ENCODE results near the gene ETNPPL.
A peak's percentile ranks its signal among the peaks of the same experiment; 100 is the strongest.
"Not testable (repeated sequence)": the region's sequence is repeated elsewhere in the genome, so short reads cannot be mapped to it uniquely, and the experiment has no call there.

ETNPPL gene

GRCh38 chr4:108754327-108754726 is 8.5 kb downstream of the ETNPPL start:
- no peak for DNase-seq (ENCODE audit: low read depth)

GRCh38 chr4:108751321-108751720 is 11.5 kb downstream of the ETNPPL start:
- no peak for DNase-seq (ENCODE audit: low read depth)

GRCh38 chr4:108749119-108749518 is 13.7 kb downstream of the ETNPPL start:
- no peak for DNase-seq (ENCODE audit: low read depth)

- no peak for DNase-seq (ENCODE audit: low read depth)
Observed at GRCh38 chr4:108746511-108746910, 16.3 kb downstream of the ETNPPL start.

- peak; percentile 2 for DNase-seq (ENCODE audit: low read depth)
Observed at GRCh38 chr4:108744307-108744706, 18.5 kb downstream of the ETNPPL start.

DNA sequence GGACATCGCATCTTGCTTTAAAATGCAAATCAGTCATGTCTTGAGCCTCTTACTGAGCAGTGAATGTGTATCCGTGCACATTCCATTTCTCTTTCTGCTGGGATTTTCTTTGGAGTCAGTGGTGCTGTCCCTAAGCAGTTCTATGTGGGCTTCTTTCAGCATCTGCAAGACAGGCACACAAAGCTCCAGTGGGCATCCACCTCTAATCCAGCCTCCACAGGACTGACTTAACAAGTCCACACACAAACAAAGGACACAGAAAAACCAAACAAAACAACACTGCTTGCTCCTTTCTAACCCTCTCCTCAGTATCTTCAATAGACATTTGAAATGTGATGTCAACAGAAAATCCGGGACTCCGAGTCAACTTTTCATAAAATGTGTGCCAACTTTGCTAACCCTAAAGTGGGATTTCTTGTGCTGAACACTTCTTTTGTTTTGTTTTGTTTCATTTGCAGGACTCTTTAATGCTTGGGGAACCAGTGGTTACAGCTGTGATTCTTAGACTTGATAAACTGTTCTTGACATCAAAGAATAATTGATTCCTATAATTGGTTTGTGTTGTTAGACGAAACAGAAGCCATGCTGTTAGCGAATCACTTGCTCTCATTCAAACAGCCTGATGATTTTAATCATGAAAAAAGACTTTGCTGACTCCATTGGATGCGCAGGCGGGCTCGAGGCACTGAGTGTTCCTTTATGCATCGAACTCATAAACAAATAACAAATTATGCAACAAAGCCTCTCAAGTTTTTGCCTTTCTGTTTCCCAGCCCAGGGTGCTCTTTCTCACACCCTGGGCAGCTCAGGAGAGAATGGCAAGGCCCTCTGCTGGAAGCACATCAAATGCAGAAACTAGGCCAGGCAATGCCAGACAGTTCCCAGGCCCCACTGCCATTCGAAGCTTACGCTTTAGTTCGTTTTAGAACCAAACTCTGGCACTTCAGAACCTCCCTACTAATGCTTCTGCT is 20.1 kb downstream of the ETNPPL start:
- no peak for DNase-seq (ENCODE audit: low read depth)

DNA sequence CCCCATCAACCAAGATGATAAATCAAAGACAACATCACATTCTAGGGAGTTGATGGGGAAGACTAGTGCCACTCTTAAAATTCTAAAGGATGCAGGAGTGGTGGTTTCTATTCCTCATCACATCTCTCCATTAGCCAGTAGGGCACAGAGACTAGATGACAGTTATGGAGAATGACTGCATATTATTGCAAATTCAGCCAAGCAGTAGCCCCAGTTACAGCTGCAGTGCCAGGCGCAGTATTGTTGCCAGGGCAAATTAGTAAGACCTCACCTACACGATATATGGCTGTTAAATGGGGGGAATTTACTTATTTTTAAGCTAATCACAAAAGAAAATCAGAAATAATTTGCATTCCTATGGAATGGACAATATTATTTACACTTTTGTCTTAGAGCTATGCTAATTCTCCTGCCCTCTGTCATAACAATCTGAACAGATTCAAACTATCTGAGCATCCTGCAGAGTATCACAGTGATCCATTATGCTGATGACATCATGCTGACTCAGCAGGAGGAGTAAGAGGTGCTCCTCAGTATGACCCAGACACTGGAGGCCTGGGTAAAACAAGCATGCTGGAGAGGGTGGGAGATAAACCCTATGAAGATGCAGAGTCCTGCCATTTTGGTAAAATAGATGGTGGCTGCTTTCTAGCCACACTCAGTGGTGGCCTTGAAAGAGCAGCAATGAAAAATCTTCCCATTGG is 24.7 kb downstream of the ETNPPL start:
- DNase-seq (ENCODE audit: low read depth), result peak; percentile 3

DNA sequence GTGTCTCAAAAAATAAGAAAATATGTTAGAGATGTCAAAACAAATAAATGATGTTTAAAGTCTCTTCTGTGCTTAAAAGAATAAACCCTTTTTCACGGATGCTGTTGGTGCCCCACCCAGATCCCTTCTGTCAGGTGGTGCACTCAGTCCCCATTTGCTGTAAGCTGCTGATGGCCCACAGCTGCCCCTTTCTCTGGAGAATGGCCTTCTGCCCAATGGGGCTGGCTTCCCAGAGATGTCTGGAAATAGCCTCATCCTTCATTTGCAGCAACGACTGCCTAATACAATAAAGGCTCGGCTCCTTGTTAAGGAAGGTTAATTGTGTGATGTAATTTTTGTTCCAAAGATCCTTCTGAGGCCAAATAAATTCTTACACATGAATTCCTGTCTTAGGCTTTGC is 31.8 kb downstream of the ETNPPL start:
- DNase-seq (ENCODE audit: low read depth), result no peak

GRCh38 chr4:108730579-108730978 is 32.3 kb downstream of the ETNPPL start:
- DNase-seq (ENCODE audit: low read depth), result peak; percentile 1

DNA sequence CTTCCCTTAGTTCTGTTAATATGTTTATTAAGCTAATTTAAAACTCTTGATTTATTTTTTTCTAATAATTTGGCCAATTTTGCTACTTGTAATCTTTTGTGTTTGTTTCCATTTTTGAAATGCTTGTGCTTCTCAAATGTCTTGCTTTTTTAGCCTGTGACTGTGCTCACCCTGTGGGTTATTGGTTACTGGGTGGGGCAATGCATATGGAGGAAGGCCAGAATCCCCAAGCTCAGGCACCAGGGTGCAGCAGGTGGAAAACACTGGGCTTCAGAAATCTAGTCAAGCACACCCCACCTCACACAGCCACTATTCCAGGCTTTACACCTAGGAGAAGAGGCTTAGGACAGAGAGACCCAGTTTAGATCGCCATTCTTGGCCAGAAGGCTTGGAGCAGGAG is 33.1 kb downstream of the ETNPPL start:
- no peak for DNase-seq (ENCODE audit: low read depth)

DNA sequence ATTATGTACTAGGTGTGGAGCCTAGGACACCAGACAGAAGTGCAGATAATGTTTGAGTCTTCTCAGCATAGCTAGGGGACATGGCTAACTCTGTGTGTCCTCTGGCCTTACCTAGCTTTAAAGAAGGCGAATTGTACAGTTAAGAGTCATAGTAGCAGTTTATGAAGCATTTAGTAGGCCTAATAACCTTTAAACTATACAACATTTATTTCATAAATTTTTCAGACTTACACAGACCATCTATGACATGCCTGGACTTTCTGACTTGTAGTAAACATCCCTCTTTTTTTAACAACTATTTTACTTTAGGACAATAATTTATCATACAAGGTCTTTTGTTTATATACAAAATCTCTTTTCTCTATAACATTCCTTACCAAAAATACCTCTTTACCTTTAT is 37.4 kb downstream of the ETNPPL start:
- no peak for DNase-seq (ENCODE audit: low read depth)

GRCh38 chr4:108717386-108717785 is 45.5 kb downstream of the ETNPPL start:
- DNase-seq (ENCODE audit: low read depth), result no peak

DNA sequence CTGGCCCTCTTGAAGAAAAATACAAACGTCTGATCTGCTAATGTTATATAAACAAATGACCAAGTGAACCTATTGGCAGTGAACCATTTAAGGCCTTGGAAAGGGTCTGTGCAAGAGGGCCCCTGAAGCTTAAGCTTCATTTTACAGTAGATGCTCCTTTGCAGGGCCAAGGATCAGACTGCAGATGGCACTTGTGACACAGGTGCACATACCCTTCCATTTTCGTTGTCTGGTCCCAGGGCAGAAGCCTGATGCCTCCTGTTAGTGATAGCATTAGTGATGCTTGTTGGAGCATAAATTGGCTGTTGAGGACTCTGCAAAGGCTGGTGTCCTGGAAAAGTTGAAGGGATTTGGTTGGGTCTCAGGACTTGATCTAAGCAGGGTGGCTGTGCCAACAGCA is 46.5 kb downstream of the ETNPPL start:
- DNase-seq (ENCODE audit: low read depth), result no peak

DNA sequence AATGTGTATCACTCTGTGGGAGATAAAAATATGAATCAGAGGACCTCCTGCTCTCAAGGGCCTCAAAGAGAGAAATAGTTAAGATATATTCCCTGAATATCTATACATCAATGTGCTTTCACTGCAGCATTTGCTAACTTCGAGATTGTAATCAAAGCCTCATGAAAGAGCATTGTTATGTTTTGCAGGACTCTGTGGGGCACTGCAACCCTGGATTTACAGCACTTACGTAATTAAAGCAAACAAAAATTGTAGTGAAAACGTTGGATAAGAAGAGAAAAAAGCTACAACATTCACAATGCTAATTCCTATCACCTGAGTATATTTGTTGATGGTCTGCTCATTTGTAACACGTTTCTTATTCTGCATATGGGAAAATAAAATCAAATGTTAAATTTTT is 48.0 kb downstream of the ETNPPL start:
- no peak for DNase-seq (ENCODE audit: low read depth)

- DNase-seq (ENCODE audit: low read depth), result not testable (repeated sequence)
Observed at GRCh38 chr4:108710578-108710977, 52.3 kb downstream of the ETNPPL start.

DNA sequence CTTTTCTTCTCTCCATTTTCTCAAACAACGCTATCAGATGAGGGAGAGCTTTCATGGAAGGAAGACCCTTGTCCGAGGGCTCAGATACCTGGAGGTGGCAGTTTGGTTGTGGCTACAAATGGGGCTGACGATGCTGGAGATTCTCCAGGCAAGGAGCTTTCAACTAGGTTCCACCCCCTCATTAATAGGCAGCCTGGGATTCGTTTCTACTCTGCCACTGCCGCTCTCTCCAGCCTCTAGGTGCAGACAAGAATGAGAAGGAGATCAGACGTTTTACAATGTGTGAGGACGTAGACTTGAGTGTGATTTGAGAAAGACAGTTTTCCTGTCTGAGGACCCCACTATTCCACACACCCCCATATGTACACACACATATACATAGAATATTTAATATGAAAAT is 53.1 kb downstream of the ETNPPL start:
- DNase-seq (ENCODE audit: low read depth), result no peak

DNA sequence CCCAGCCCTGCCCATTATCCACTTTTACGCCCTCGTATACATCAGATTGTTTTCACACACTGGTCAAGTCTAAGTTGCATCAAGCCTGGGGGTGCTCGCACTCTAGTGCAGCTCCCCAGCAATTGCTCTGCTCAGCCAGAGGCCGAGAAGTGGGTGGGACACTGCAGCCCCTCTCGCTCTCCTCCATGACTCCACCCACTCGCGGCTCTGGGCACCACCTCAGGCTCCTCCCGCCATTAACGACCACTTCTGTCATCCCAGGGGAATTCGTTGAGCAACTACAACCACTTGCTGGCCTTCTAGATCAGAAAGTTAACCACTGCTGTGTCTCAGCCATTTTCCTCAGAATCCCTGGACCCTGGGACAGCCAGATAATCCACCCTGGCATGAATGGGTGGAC is 53.6 kb downstream of the ETNPPL start:
- no peak for DNase-seq (ENCODE audit: low read depth)

DNA sequence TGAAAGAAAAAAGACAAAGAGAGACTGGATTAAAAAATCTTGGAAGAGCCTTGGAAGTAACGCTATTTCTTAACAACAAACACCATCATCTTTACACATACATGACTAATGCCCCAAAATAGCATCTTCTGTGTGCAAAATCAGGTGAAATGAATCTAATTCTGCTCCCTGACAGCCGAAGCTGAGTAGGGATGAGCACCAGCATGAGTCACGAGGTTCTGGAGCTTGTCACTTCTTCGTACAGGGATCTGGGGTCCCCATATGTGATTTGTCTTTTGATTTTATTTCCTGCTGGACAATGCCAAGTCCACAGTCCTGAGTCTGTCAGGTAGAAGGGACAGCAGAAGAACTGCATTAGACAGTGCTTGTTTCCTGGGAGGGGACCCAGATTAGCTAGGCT is 56.6 kb downstream of the ETNPPL start:
- no peak for DNase-seq (ENCODE audit: low read depth)

GRCh38 chr4:108703966-108704365 is 58.9 kb downstream of the ETNPPL start:
- no peak for DNase-seq (ENCODE audit: low read depth)

- DNase-seq (ENCODE audit: low read depth), result no peak
Observed at GRCh38 chr4:108703370-108703769, 59.5 kb downstream of the ETNPPL start.

DNA sequence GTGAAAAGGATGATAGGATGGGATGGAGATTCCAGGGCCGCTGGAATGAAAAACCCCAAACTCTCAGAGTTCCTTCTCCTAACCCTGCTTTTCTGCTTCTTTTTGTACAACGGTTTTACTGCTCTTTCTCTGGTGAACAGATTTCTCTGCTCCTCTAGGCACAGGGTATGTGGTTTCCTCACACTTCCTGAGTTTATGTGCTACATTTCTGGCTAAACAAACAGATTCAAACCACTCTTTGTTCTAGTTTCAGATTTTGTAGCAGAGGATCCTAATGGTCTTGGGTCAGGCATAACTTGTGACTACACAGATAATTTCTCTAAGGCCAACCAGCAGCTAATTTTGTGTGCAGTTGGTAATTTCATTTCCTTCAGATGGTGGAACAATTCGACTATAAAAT is 59.9 kb downstream of the ETNPPL start:
- no peak for DNase-seq (ENCODE audit: low read depth)

DNA sequence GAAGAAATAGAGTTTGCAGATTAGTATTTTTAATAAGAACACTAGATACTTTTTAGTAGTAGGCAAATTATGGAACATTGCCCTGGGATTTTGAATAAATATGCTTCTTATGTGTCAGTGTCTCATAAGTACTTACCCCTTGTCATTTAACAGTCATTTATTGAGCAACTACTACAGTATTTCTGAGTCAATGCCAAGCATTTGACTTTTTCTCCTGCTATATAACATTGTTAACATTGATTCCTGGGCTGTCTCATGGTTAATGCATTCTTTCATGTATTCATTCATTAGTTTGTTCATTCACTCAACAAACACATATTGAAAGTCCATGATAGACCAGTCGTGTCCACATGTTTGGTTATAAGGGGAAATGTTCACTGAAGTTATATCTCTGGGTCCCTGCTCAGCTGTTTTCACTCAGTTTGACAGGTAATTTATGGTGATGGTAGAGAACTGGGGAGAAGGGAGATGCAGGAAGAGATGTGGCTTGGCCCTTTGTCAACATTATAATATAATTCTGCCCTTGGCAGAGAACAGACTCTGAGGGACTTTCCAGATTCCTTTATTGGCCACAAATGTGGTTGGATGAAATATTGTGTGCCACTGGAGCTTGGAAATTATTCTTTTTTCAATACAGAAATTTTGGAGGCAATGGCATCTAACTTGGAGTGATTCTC is 62.6 kb downstream of the ETNPPL start:
- no peak for DNase-seq (ENCODE audit: low read depth)

- DNase-seq (ENCODE audit: low read depth), result no peak
Observed at GRCh38 chr4:108696160-108696559, 66.7 kb downstream of the ETNPPL start.
